ENCODE measurements around the gene PDPN. TPM values are rescaled to one million over a fixed set of nuclear protein-coding genes. Genes with fewer than 3 reads are reported as not detected.
A peak's percentile ranks its signal among the peaks of the same experiment; 100 is the strongest.

PDPN gene
- total and polyA plus RNA-seq, 4 donors = 10.6 to 71.2 (median 44.1) TPM

DNA sequence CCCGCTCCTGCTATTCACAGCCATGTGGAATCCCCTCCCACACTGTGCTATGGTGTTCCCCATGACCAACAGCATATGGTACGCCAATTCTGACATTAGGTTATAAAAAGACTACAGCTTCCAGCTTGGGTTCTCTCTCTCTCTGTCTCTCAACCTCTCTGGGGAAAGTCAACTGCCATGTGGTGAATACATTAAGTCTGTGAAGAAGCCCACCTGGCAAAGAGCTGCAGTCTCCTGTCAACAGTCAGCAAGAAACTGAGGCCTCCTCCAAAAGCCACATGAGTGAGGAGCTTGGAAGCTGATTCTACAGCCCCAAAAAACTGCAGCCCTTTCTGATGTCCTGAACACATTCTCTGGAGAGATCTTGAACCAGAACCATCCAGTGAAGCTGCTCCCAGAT is 44.8 kb upstream of the PDPN start:
- Histone ChIP-seq H3K36me3 (ENCODE audit: control insufficient read depth in 4 of 4, insufficient read depth in 4 of 4, low read length in 4 of 4) (no peaks in the 10 kb centered on the region), H3K4me3 (no peak overlapping the region), H3K9me3 (ENCODE audit: control insufficient read depth in 4 of 4, insufficient read depth in 3 of 4, low read length in 3 of 4) (no peaks in the 10 kb centered on the region), H3K27me3 (ENCODE audit: control insufficient read depth in 3 of 3, insufficient read depth in 3 of 3, low read length in 2 of 3) (no peaks in the 10 kb centered on the region), H3K27ac (ENCODE audit: low read depth in 1 of 2, low read length in 1 of 2) (no peak overlapping the region), H3K9ac (ENCODE audit: insufficient read depth in 1 of 2, low read length in 2 of 2) (no peak overlapping the region), H3K4me1 (ENCODE audit: control insufficient read depth in 5 of 5, insufficient read depth in 5 of 5, low read length in 5 of 5) (peaks cover 0 to 5% (median 0%) of the 10 kb centered on the region in 5 donors)
- DNase-seq = no peak
- no peak for ATAC-seq (ENCODE audit: insufficient read depth, low FRiP score)
- 88 to 91% methylated on average over 2 of the region's 2 CpGs for WGBS, 2 donors
- TF ChIP-seq, protein P1, sequence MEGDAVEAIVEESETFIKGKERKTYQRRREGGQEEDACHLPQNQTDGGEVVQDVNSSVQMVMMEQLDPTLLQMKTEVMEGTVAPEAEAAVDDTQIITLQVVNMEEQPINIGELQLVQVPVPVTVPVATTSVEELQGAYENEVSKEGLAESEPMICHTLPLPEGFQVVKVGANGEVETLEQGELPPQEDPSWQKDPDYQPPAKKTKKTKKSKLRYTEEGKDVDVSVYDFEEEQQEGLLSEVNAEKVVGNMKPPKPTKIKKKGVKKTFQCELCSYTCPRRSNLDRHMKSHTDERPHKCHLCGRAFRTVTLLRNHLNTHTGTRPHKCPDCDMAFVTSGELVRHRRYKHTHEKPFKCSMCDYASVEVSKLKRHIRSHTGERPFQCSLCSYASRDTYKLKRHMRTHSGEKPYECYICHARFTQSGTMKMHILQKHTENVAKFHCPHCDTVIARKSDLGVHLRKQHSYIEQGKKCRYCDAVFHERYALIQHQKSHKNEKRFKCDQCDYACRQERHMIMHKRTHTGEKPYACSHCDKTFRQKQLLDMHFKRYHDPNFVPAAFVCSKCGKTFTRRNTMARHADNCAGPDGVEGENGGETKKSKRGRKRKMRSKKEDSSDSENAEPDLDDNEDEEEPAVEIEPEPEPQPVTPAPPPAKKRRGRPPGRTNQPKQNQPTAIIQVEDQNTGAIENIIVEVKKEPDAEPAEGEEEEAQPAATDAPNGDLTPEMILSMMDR (IDR thresholded peaks at IDR 0.05; ENCODE audit: control extremely low read depth, extremely low read depth) = no peak

DNA sequence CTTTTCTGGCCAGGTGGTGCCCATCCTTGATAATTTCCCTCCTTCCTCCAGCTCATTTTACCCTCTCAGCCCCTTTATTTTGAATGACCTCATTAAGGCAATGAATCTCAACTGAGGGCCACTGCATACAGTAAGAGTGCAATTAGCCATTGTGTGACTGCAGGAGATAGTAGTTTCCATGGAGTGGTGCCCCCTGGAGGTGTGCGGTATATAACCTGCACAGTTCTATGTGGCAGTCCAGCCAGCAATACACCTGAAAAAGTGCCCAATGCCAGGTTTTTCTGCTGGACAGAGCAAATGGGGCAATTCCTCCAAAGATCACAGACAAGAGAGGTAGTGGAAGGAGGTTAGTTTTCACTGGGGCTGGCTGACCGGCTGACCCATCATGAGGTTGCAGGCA is 43.9 kb upstream of the PDPN start:
- H3K4me3 ChIP-seq = no peak overlapping the region
- H3K4me1 ChIP-seq (ENCODE audit: control insufficient read depth in 5 of 5, insufficient read depth in 5 of 5, low read length in 5 of 5) = peaks cover 0 to 5% (median 0%) of the 10 kb centered on the region in 5 donors
- TF ChIP-seq, protein P1 (IDR thresholded peaks at IDR 0.05; ENCODE audit: control extremely low read depth, extremely low read depth) = no peak
- 92 to 100% methylated on average over 2 of the region's 2 CpGs for WGBS, 2 donors
- H3K9me3 ChIP-seq (ENCODE audit: control insufficient read depth in 4 of 4, insufficient read depth in 3 of 4, low read length in 3 of 4) = no peaks in the 10 kb centered on the region
- DNase-seq = no peak
- peak overlapping the region in 1 of 2 donors; percentile 83 for H3K27ac ChIP-seq (ENCODE audit: low read depth in 1 of 2, low read length in 1 of 2)
- H3K36me3 ChIP-seq (ENCODE audit: control insufficient read depth in 4 of 4, insufficient read depth in 4 of 4, low read length in 4 of 4) = no peaks in the 10 kb centered on the region
- no peaks in the 10 kb centered on the region for H3K27me3 ChIP-seq (ENCODE audit: control insufficient read depth in 3 of 3, insufficient read depth in 3 of 3, low read length in 2 of 3)
- H3K9ac ChIP-seq (ENCODE audit: insufficient read depth in 1 of 2, low read length in 2 of 2) = no peak overlapping the region
- no peak for ATAC-seq (ENCODE audit: insufficient read depth, low FRiP score)

DNA sequence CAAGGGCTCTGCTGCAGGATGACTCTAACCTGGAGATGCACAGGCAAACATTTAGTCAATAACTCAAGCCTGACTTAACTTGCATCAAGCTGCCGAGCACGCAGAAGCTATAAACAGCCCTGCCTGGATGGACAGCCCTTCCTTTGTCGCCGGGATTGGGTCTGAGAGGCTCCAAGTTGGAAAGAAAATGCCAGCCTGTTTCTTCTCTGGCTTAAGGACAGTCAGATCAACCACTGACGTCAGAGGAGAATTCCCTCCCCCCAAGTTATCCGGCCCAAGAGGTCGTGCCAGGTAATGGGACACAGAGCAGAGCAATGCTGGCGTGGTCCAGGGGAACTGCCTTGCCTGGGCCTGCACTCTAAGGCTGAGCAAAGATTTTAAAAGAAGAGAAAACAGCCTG is 42.8 kb upstream of the PDPN start:
- WGBS, 2 donors = 78 to 87% methylated on average over 8 of the region's 8 CpGs
- H3K27me3 ChIP-seq (ENCODE audit: control insufficient read depth in 3 of 3, insufficient read depth in 3 of 3, low read length in 2 of 3) = no peaks in the 10 kb centered on the region
- H3K4me3 ChIP-seq = no peak overlapping the region
- no peak overlapping the region for H3K9ac ChIP-seq (ENCODE audit: insufficient read depth in 1 of 2, low read length in 2 of 2)
- DNase-seq = no peak
- H3K9me3 ChIP-seq (ENCODE audit: control insufficient read depth in 4 of 4, insufficient read depth in 3 of 4, low read length in 3 of 4) = no peaks in the 10 kb centered on the region
- no peaks in the 10 kb centered on the region for H3K36me3 ChIP-seq (ENCODE audit: control insufficient read depth in 4 of 4, insufficient read depth in 4 of 4, low read length in 4 of 4)
- H3K27ac ChIP-seq (ENCODE audit: low read depth in 1 of 2, low read length in 1 of 2) = peak overlapping the region in 1 of 2 donors; percentile 83
- TF ChIP-seq, protein P1 (IDR thresholded peaks at IDR 0.05; ENCODE audit: control extremely low read depth, extremely low read depth) = no peak
- H3K4me1 ChIP-seq (ENCODE audit: control insufficient read depth in 5 of 5, insufficient read depth in 5 of 5, low read length in 5 of 5) = peaks cover 0 to 5% (median 0%) of the 10 kb centered on the region in 5 donors
- no peak for ATAC-seq (ENCODE audit: insufficient read depth, low FRiP score)

Measured in lung (tissue), 12 donors.